RWPE2 (cell line): ENCODE results near the gene BCL6.

ENCODE experiments used
- ATAC-seq: fragments of 200-7000 bp; cut with Tn5 transposase; 3 replicates; pipeline ENCODE4 v1.9.1; 2021; ENCODE audit warnings: low read depth
- DNase-seq: peaks from one replicate; pipeline ENCODE4 v3.0.0-alpha.2; 2020; ENCODE audit warnings: low spot score
- H3K27ac ChIP-seq: fragments of 450-650 bp; 2 replicates; pipeline ENCODE4 v1.5.1; 2017; ENCODE audit warnings: mild to moderate bottlenecking; ENCODE audit not compliant: poor library complexity, severe bottlenecking
- H3K27me3 ChIP-seq: fragments of 250-450 bp; sonication (Bioruptor Pico); 2 replicates; pipeline ENCODE4 v1.5.1; 2021; ENCODE audit warnings: mild to moderate bottlenecking, moderate library complexity; ENCODE audit not compliant: insufficient read depth, poor library complexity, severe bottlenecking
- H3K36me3 ChIP-seq: fragments of 250-450 bp; sonication (Bioruptor Pico); 2 replicates; pipeline ENCODE4 v1.5.1; 2020; ENCODE audit warnings: low read depth, mild to moderate bottlenecking, moderate library complexity
- H3K4me1 ChIP-seq: fragments of 250-450 bp; sonication (Bioruptor Pico); 2 replicates; pipeline ENCODE4 v1.5.1; 2021; ENCODE audit warnings: mild to moderate bottlenecking, moderate library complexity; ENCODE audit not compliant: insufficient read depth, poor library complexity, severe bottlenecking
- H3K4me3 ChIP-seq: fragments of 250-450 bp; sonication (Bioruptor Pico); 2 replicates; pipeline ENCODE4 v1.5.1; 2021; ENCODE audit warnings: mild to moderate bottlenecking, moderate library complexity; ENCODE audit not compliant: severe bottlenecking
- H3K9me3 ChIP-seq: fragments of 250-450 bp; sonication (Bioruptor Pico); 2 replicates; pipeline ENCODE4 v1.5.1; 2021; ENCODE audit warnings: mild to moderate bottlenecking, moderate library complexity; ENCODE audit not compliant: severe bottlenecking
- CTCF ChIP-seq: fragments of 450-650 bp; IDR thresholded peaks from one replicate; pipeline ENCODE4 v1.5.1; 2017; ENCODE audit warnings: mild to moderate bottlenecking, moderate library complexity; ENCODE audit not compliant: poor library complexity, severe bottlenecking

The BCL6 gene

DNA sequence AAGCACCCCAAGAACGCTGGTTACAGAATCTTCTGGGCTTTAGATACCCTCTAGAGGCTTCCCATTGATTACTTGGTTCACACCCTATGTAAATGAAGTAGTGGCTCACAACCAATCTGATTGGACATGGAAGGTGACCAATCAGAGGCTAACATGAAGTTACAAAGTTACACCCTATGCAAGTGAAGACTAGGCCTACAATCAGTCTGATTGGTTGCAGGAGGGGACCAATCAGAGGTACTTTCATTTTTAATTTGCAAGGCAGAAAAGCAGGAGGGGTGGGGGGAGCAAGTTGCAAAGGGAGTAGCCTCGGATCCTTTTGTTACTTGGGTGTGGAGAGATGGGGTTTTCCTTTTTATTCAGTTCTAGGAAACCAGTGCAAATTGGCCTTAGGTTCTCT, 31.8 kb downstream of the BCL6 start:
- Histone ChIP-seq H3K4me1 (no peaks in the 10 kb centered on the region), H3K27ac (no peak overlapping the region), H3K36me3 (no peaks in the 10 kb centered on the region), H3K4me3 (no peak overlapping the region), H3K9me3 (no peaks in the 10 kb centered on the region), H3K27me3 (no peaks in the 10 kb centered on the region)
- no peak for TF ChIP-seq CTCF
- ATAC-seq (peak; percentile 68), DNase-seq (no peak)

DNA sequence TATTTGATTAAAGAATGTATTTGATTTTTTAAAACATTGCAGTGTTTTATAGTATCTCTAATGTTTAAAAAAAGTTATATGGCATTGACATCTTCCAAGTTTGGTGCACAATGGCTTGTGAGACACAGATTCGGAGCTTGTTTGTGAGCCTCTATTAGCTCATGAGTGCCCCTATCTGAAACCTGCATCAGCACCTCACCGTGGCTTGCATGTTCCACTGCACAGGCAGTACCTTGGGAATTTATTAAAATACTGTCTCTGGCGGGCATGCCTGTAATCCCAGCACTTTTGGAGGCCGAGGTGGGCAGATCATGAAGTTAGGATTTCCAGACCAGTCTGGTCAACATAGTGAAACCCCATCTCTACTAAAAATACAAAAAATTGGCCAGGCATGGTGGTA, 36.1 kb downstream of the BCL6 start:
- H3K27ac ChIP-seq: no peak overlapping the region
- ATAC-seq: no peak
- DNase-seq: no peak
- H3K9me3 ChIP-seq: no peaks in the 10 kb centered on the region
- no peaks in the 10 kb centered on the region for H3K36me3 ChIP-seq
- H3K4me3 ChIP-seq: no peak overlapping the region
- peak; percentile 25 for TF ChIP-seq CTCF
- H3K27me3 ChIP-seq: no peaks in the 10 kb centered on the region
- no peaks in the 10 kb centered on the region for H3K4me1 ChIP-seq

DNA sequence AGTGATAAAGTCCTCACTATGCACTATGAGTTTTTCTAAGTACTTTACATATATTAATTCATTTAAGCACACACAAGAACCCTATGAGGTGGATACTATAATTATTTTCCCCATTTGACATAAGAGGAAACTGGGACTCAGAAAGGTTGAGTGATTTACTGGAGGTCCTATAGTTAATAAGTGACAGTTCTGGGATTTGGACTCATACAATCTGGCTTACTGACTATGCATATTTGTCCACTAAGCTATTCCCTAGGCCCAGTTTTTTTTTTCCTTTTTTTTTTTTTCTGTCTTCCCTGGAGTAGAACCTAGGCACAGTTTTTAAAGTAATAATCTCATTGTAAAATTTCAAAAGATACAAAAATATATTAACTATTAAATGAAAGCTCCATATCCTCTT, 36.6 kb downstream of the BCL6 start:
- Histone ChIP-seq H3K9me3 (no peaks in the 10 kb centered on the region), H3K4me3 (no peak overlapping the region), H3K27me3 (no peaks in the 10 kb centered on the region), H3K27ac (no peak overlapping the region), H3K4me1 (no peaks in the 10 kb centered on the region), H3K36me3 (no peaks in the 10 kb centered on the region)
- no peak for TF ChIP-seq CTCF
- DNase-seq (no peak), ATAC-seq (no peak)

DNA sequence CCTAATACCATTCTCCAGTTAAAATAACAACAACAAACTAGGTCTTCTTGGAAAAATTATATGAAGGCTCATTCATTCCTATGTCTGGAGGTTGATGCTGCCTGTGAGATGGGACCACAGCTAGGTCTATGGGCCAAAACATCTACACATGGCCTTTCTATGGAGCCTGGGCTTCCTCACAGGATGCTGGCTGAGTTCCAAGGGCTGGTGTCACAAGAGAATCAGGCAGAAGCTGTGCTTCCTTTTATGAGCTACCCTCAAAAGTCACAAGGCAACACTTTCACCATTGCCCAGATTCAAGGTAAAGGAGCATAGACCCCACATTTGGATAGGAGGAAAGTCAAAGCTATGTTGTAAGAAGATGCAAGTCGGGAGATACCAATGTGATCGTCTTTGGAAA, 38.3 kb downstream of the BCL6 start:
- H3K4me3 ChIP-seq: no peak overlapping the region
- H3K36me3 ChIP-seq: no peaks in the 10 kb centered on the region
- no peak for TF ChIP-seq CTCF
- DNase-seq (no peak), ATAC-seq (no peak)
- H3K4me1 ChIP-seq: no peaks in the 10 kb centered on the region
- H3K9me3 ChIP-seq: no peaks in the 10 kb centered on the region
- H3K27ac ChIP-seq: no peak overlapping the region
- no peaks in the 10 kb centered on the region for H3K27me3 ChIP-seq

DNA sequence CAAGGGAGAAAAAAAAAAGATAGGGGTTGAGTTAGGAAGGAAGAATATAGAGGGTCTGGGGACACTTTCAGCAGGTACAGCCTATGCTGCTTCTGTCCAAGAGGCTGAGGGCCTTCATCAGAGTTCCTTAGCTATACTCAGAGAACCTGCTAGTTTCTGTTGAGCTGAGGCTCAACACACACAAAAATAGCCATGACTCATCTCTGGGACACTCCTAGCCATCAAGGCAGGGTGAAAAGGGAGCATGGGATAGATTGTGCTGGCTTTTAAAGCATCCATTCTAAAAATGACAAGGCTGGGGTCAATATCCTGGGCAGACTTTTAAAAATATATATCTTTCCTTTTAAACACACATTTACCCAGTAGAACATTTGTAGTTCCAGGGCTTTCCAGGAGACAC, 40.1 kb downstream of the BCL6 start:
- no peaks in the 10 kb centered on the region for H3K27me3 ChIP-seq
- no peak for ATAC-seq
- DNase-seq: no peak
- no peak overlapping the region for H3K4me3 ChIP-seq
- H3K36me3 ChIP-seq: no peaks in the 10 kb centered on the region
- no peaks in the 10 kb centered on the region for H3K4me1 ChIP-seq
- H3K27ac ChIP-seq: no peak overlapping the region
- no peaks in the 10 kb centered on the region for H3K9me3 ChIP-seq
- no peak for TF ChIP-seq CTCF
